HG02852 (cell line): Measurements from ENCODE around the gene ABCC1.
"Not testable (repeated sequence)": the region's sequence is repeated elsewhere in the genome, so short reads cannot be mapped to it uniquely, and the experiment has no call there.

Experiments
- ATAC-seq: cut with Tn5 transposase; IDR thresholded peaks from one replicate; pipeline ENCODE4 v1.9.1; 2021; ENCODE audit warnings: mild to moderate bottlenecking, moderate library complexity; ENCODE audit not compliant: unreplicated experiment

Gene ABCC1

DNA sequence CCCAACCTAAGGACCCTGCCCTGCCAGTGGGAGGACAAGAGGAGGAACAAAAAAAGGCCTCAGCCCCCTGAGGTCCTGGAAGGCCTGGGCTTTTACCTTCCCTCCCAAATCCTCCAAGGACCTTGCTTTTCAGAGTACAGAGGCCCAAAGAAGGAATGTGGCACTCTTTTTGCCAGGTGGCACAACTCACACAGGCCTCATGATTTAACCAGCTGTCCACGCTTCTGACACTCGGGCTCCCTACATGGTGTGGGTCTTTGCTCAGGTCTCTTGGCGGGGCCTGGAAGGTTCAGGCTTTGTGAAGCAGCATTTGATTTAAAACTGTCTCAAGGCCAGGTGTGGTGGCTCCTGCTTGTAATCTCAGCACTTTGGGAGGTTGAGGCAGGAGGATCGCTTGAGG, 153.3 kb downstream of the ABCC1 start:
- no peak for ATAC-seq

DNA sequence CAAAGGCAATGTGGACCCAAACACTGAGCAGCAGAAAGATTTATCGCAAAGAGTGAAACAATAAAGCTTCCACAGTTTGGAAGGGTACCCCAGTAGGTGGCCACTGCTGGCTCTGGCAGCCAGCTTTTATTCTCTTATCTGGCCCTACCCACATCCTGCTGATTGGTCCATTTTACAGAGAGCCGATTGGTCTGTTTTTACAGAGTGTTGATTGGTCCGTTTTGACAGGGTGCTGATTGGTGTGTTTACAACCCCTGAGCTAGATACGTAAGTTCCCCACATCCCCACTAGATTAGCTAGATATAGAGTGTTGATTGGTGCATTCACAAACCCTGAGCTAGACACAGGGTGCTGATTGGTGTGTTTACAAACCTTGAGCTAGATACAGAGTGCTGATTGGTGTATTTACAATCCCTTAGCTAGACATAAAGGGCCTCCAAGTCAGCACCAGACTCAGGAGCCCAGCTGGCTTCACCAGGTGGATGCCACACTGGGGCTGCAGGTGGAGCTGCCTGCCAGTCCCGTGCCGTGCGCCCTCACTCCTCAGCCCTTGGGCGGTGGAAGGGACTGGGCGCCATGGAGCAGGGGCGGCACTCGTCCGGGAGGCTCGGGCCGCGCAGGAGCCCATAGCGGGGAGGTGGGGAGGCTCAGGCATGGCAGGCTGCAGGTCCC, 154.9 kb downstream of the ABCC1 start:
- not testable (repeated sequence) for ATAC-seq

DNA sequence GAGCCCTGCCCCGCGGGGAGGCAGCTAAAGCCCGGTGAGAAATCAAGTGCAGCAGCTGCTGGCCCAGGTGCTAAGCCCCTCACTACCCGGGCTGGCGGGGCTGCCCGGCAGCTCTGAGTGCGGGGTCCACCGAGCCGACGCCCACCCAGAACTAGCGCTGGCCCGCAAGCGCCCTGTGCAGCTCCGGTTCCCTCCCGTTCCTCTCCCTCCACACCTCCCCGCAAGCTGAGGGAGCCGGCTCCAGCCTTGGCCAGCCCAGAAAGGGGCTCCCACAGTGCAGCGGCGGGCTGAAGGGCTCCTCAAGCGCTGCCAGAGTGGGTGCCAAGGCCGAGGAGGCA, 155.4 kb downstream of the ABCC1 start:
- ATAC-seq: not testable (repeated sequence)

DNA sequence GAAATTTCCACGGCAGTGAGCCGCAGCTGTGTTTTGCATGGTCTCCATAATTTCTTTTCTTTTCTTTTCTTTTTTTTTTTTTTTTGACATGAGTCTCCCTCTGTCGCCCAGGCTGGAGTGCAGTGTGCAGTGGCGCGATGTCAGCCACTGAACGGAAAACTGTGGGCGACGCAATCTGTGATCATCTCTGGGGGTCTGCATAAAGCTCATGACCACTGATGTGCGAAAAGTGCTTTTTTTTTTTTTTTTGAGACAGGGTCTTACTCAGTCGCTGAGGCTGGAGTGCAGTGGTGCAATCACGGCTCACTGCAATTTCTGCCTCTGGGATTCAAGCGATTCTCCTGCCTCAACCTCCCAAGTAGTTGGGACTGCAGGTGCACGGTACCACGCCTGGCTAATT, 156.2 kb downstream of the ABCC1 start:
- no peak for ATAC-seq

DNA sequence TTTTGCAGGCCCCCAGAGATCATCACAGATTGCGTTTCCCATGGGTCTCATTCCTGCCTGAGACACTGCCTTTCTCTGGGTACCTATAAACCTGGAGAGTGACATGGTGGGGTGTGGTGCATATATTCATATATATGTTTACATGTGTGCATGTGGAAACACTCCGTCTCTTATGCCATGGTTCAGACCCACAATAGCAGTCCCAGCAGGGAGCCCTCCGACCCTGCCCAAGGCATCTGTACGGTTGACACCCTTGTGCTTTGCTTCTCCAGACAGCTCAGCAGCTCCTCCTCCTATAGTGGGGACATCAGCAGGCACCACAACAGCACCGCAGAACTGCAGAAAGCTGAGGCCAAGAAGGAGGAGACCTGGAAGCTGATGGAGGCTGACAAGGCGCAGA, 157.1 kb downstream of the ABCC1 start:
- ATAC-seq: no peak

- no peak for ATAC-seq
These were observed 158.4 kb downstream of the ABCC1 start for GRCh38 chr16:16107839-16108238.

DNA sequence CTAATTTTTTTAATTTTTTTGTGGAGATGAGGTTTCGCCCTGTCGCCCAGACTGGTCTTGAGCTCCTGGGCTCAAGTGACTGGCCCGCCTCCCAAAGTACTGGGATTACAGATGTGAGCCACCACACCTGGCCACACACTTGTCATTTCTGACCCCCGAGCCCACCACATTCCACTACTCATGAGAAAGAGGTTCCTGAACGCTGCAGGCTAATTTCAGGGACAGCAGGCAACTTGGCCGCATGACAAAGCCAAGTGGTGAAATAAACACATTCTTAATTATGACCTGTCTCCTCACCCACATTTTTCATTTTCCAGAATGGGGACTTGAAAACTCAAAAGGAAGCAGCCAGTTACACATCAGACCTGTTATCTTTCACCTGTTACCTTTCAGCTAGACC, 159.3 kb downstream of the ABCC1 start:
- ATAC-seq: no peak

DNA sequence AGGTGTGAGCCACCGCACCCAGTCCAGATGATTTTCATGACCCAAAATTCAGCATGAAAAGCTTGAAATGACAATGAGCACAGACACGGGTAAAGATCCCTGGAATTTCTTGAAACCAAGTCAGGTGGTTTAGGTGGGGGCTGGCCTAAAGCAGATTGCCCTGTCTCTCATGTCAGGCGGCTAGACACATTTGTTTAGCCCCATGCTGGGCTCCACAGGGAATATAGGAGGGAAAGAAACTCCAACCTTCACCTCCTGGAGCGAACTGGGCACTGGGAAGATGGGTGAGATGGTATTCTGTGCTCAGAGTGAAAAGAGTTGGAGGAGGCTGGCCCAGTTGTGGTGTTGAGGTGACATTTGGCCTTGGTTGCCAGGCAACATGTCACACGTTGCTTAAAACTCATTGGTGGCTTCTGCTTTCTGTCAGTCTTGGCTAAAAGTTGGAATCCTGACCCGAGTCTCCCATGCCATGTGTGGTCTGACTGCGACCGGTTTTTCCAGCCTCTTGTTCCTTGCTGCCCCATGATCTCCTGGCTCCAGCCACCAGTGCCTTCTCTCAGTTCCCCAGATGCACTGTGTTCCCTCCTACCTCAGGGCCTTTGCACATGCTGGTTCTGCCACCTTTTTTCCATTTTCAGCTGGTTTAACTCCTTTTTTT, 160.2 kb downstream of the ABCC1 start:
- ATAC-seq: no peak

DNA sequence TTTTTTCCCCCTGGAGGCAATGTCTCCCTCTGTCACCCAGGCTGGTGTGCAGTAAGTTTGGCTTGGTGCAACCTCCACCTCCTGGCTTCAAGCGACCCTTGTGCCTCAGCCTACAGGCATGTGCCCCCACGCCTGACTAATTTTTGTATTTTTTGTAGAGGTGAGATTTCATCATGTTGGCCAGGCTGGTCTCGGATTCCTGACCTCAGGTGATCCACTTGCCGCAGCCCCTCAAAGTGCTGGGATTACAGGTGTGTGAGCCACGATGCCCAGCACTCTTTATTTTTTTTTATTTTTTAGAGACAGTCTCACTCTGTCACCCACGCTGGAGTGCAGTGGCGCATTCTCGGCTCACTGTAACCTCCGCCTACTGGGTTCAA, 160.7 kb downstream of the ABCC1 start:
- no peak for ATAC-seq

- ATAC-seq: no peak
These were observed 162.2 kb downstream of the ABCC1 start for GRCh38 chr16:16111639-16112038.

DNA sequence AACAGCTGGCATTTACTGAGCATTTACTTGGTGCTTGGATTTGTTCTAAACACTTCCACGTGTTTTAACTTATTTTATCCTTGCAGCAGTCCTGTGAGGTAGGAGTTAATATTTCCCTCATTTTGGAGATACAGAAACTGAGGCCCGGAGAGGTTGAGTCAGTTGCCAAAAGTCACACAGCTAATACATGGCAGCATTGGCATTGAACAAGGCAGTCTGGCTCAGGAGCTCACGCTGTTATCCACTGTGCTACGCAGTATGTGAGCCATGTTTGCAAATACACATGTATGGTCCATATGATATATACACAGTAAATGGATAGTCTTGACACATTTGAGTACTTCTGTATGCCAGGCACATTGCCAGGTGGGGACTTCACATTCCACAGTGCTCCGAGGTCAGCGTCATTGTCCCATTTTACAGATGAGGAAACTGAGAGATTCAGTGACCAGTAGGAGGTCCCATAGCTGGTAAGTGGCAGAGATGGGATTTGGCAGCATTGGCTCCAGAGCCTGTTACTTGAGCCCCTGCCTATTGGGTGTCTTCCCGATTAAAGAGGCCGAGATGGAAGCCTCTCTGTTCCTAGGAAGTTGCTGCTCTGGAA, 163.1 kb downstream of the ABCC1 start:
- ATAC-seq: no peak

DNA sequence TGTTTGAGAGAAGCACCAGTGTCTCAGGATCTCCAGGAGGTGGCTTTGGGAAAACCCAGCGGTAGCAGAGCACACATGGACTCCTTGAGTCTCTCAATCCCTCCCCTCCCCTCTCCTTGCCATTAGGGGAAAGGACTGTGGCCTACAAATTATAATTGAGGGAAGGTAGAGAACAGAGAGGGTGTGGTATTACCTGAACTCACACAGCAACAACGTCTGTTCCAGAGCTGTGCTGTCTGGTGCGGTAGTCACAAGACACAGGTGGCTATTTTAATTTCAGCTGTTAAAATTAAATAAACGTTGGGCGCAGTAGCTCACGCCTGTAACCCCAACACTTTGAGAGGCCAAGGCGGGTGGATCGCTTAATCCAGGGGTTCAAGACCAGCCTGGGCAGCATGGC, 163.7 kb downstream of the ABCC1 start:
- no peak for ATAC-seq

DNA sequence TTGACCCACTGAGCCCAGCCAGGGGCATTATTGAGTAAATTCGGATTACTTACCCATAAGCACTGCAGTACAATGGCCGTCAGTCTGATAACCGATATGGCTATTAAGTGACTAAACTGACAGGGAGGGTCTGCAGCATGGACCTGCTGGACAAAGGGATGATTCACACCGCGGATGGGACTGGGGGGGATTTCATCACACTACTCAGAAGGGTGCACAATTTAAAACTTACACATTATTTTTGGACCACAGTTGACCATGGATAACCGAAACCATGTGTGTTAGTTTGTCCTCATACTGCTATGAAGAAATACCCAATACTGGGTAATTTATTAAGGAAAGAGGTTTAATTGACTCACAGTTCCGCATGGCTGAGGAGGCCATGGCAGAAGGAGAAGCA, 167.4 kb downstream of the ABCC1 start:
- no peak for ATAC-seq

DNA sequence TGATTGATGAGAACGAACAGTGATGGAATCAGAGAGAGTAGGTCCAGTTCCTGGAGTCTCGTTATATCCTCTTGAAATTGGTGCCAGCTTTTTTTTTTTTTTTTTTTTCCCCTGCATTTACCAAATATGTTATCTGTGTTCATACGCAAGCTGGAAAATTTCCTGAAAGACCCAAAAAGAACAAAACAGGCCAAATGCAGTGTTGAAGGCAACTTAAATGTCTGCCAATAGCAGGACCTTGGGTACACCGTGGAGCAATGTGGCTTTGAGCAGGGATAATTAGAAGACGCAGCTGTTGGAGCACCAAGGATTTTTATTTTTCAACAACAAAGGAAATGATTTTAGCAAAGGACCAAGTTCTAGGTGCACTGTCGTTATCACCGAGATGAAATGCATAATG, 168.9 kb downstream of the ABCC1 start:
- no peak for ATAC-seq

GRCh38 chr16:16120044-16120381, 170.6 kb downstream of the ABCC1 start:
- ATAC-seq: no peak

GRCh38 chr16:16120382-16121184, 171.2 kb downstream of the ABCC1 start:
- no peak for ATAC-seq

GRCh38 chr16:16121185-16121727, 171.8 kb downstream of the ABCC1 start:
- no peak for ATAC-seq

GRCh38 chr16:16122264-16122663, 172.8 kb downstream of the ABCC1 start:
- ATAC-seq: no peak

- no peak for ATAC-seq
These were observed 175.0 kb downstream of the ABCC1 start for GRCh38 chr16:16124438-16124837.

- ATAC-seq: no peak
These were observed 175.6 kb downstream of the ABCC1 start for GRCh38 chr16:16124974-16125373.

DNA sequence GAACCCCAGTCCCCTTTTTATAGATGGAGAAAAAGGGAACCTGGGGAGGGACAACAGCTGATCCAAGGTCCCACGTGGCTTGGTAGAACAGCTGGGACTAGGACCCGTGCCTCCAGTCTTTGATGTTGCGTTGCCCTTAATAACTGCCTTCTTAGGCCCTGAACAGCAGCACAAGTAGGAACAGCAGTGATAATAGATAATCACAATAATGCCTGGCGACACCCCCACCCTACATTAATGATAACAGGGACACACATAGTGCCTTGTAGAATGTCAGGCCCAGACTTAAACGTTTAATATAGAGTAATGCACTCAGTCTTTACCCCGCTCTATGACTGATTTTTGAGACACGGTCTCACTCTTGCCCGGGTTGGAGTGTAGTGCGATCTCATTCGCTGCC, 177.5 kb downstream of the ABCC1 start:
- no peak for ATAC-seq
